PC-9 (cell line): ENCODE measurements around the gene KPNB1. TPM values are rescaled to one million over a fixed set of nuclear protein-coding genes. Genes with fewer than 3 reads are reported as not detected.

Experiments used
- BruUV-seq: library from RNA; stranded (reverse); fragments of 400-500 nt; replicated peaks from 2 replicates; lab custom pipeline; 2021; lab: Mats Ljungman, UMichigan
- CTCF ChIA-PET: fragments of 300-600 bp; sonication (Branson Sonifier 250); formaldehyde crosslinking; loops from one replicate; lab custom pipeline; 2022; ENCODE audit warnings: antibody characterized with exemption; lab: Charles Lee
- POLR2A ChIA-PET: fragments of 300-600 bp; sonication (Branson Sonifier 250); formaldehyde crosslinking; loops from one replicate; lab custom pipeline; 2022; ENCODE audit warnings: antibody characterized with exemption; ENCODE audit not compliant: unreplicated experiment; lab: Charles Lee
- DNase-seq, 2 experiments: peaks; one replicate each; pipeline versions ENCODE4 v3.0.0 to v3.0.0-alpha.2; 2015 to 2022; ENCODE audit warnings: mixed read lengths in 1 of 2
- H2AFZ ChIP-seq: fragments of 200-600 bp; sonication (generic); 2 replicates; pipeline ENCODE4 v1.8.1; 2017; ENCODE audit warnings: antibody characterized with exemption
- H3F3A ChIP-seq: fragments of 200-600 bp; sonication (generic); 2 replicates; pipeline ENCODE4 v1.8.1; 2017; ENCODE audit warnings: antibody characterized with exemption, mild to moderate bottlenecking, low read depth; ENCODE audit not compliant: insufficient read depth
- H3K27ac ChIP-seq: fragments of 200-600 bp; sonication (generic); 2 replicates; pipeline ENCODE4 v1.6.1; 2016; ENCODE audit warnings: mixed run types
- H3K27me3 ChIP-seq: fragments of 200-600 bp; sonication (generic); 2 replicates; pipeline ENCODE4 v1.6.1; 2016; ENCODE audit warnings: low read depth, mixed run types; ENCODE audit not compliant: insufficient read depth
- H3K36me3 ChIP-seq: fragments of 200-600 bp; sonication (generic); 2 replicates; pipeline ENCODE4 v1.6.1; 2016; ENCODE audit warnings: low read depth, mixed run types
- H3K4me1 ChIP-seq: fragments of 200-600 bp; sonication (generic); replicated peaks from 2 replicates; pipeline ENCODE4 v1.6.1; 2016; ENCODE audit warnings: mixed run types; ENCODE audit not compliant: insufficient read depth
- H3K4me2 ChIP-seq: fragments of 200-600 bp; sonication (generic); 2 replicates; pipeline ENCODE4 v1.6.1; 2017; ENCODE audit warnings: mixed run types
- H3K4me3 ChIP-seq: fragments of 200-600 bp; sonication (generic); 2 replicates; pipeline ENCODE4 v1.6.1; 2016; ENCODE audit warnings: mixed run types
- H3K79me2 ChIP-seq: fragments of 200-600 bp; sonication (generic); 2 replicates; pipeline ENCODE4 v1.6.1; 2017; ENCODE audit warnings: low read depth, mixed run types
- H3K9me2 ChIP-seq: fragments of 200-600 bp; sonication (generic); 2 replicates; pipeline ENCODE4 v1.8.1; 2017; ENCODE audit warnings: mild to moderate bottlenecking; ENCODE audit not compliant: insufficient read depth
- H3K9me3 ChIP-seq: fragments of 200-600 bp; sonication (generic); 2 replicates; pipeline ENCODE4 v1.8.1; 2016; ENCODE audit warnings: low read depth; ENCODE audit not compliant: insufficient read depth
- H4K20me1 ChIP-seq: fragments of 200-600 bp; sonication (generic); 2 replicates; pipeline ENCODE4 v1.8.1; 2017; ENCODE audit not compliant: insufficient read depth
- EZH2 ChIP-seq: fragments of 200-600 bp; sonication (generic); IDR thresholded peaks from 2 replicates; pipeline ENCODE4 v1.8.0; 2017; ENCODE audit warnings: antibody characterized with exemption, low read depth
- intact Hi-C: fragments of 100-400 bp; cut with micrococcal nuclease; formaldehyde crosslinking; loops from one replicate; pipeline ENCODE4 v1.10.0; 2022; ENCODE audit not compliant: unreplicated experiment
- total RNA-seq: library from RNA; stranded (reverse); gene quantifications from 2 replicates; pipeline ENCODE4 v1.2.3, GENCODE V29; 2021
- TF ChIP-seq, protein P1 (sequence below): fragments of 200-600 bp; sonication (generic); conservative IDR thresholded peaks from 2 replicates; pipeline ENCODE4 v1.6.1; 2017; ENCODE audit warnings: mixed run types, antibody characterized with exemption, mild to moderate bottlenecking, moderate library complexity

Gene KPNB1
- total RNA-seq, 1 experiment from 2014 or later, result 306 TPM

- no peaks in the 10 kb centered on the region for H3K9me2 ChIP-seq
- no peak for DNase-seq
- TF ChIP-seq EZH2, result no peak
- TF ChIP-seq, protein P1, sequence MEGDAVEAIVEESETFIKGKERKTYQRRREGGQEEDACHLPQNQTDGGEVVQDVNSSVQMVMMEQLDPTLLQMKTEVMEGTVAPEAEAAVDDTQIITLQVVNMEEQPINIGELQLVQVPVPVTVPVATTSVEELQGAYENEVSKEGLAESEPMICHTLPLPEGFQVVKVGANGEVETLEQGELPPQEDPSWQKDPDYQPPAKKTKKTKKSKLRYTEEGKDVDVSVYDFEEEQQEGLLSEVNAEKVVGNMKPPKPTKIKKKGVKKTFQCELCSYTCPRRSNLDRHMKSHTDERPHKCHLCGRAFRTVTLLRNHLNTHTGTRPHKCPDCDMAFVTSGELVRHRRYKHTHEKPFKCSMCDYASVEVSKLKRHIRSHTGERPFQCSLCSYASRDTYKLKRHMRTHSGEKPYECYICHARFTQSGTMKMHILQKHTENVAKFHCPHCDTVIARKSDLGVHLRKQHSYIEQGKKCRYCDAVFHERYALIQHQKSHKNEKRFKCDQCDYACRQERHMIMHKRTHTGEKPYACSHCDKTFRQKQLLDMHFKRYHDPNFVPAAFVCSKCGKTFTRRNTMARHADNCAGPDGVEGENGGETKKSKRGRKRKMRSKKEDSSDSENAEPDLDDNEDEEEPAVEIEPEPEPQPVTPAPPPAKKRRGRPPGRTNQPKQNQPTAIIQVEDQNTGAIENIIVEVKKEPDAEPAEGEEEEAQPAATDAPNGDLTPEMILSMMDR, result no peak
- H3K79me2 ChIP-seq, result peaks cover 75% of the 10 kb centered on the region
- H3K36me3 ChIP-seq, result peaks cover 50% of the 10 kb centered on the region
- CTCF ChIA-PET, result no interaction called here
- POLR2A ChIA-PET, result no interaction called here
- peaks cover 20% of the 10 kb centered on the region for H3K4me1 ChIP-seq
- no peak overlapping the region for H3K27ac ChIP-seq
- intact Hi-C loops, result no loop called here
- peak overlapping the region; percentile 98 for H3K4me3 ChIP-seq
- no peaks in the 10 kb centered on the region for H3K27me3 ChIP-seq
- peaks cover 50% of the 10 kb centered on the region for H4K20me1 ChIP-seq
- H3K9me3 ChIP-seq, result no peaks in the 10 kb centered on the region
- peak overlapping the region; percentile 92 for H3K4me2 ChIP-seq
- H2AFZ ChIP-seq, result no peak overlapping the region
- peaks cover 54% of the 10 kb centered on the region for H3F3A ChIP-seq
- TSS peak; percentile 47 for BruUV-seq
These were observed 2.0 kb downstream of the KPNB1 start for GRCh38 chr17:47651704-47652103.

DNA sequence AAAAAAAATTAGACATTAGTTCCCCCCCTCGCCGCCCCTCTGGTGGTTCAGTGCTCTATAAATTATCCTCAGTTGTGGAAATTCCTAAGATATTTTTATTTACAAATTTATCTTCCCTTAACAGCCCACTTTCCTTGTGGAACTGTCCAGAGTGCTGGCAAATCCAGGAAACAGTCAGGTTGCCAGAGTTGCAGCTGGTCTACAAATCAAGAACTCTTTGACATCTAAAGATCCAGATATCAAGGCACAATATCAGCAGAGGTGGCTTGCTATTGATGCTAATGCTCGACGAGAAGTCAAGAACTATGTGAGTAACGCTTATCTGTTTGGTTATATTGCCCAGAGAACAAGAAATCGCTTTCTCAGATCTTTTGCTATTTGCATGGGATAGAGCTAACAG is 2.9 kb downstream of the KPNB1 start:
- peaks cover 59% of the 10 kb centered on the region for H3F3A ChIP-seq
- no peak for DNase-seq
- H4K20me1 ChIP-seq, result peaks cover 59% of the 10 kb centered on the region
- H3K27me3 ChIP-seq, result no peaks in the 10 kb centered on the region
- no peaks in the 10 kb centered on the region for H3K9me2 ChIP-seq
- no peak overlapping the region for H2AFZ ChIP-seq
- peaks cover 82% of the 10 kb centered on the region for H3K79me2 ChIP-seq
- H3K36me3 ChIP-seq, result peaks cover 59% of the 10 kb centered on the region
- ChIA-PET CTCF (no interaction called here), POLR2A (no interaction called here)
- peak overlapping the region; percentile 0; the same call in 1 of the 2 replicates for H3K4me2 ChIP-seq
- no peak overlapping the region for H3K27ac ChIP-seq
- H3K4me1 ChIP-seq, result peaks cover 20% of the 10 kb centered on the region
- no peak overlapping the region for H3K4me3 ChIP-seq
- intact Hi-C loops, result no loop called here
- no peaks in the 10 kb centered on the region for H3K9me3 ChIP-seq
- no peak for TF ChIP-seq EZH2
- TF ChIP-seq, protein P1, result no peak
- BruUV-seq, result no TSS peak

DNA sequence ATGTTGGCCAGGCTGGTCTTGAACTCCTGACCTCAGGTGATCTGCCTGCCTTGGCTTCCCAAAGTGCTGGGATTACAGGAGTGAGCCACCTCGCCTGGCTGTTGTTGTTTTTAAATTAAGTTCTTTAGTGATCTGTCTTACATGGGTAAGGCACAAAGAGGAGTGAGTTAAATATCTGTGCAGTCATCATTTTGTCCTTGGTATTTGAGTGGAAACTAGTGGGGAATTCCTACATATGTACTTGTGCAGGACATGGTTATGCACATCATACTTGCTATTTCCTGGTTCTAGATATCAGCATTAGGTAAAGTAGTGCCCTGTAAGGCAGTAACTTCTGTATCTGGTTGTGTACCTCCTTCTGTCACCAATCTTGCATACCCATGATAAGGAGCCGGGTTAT is 3.7 kb downstream of the KPNB1 start:
- Histone ChIP-seq H2AFZ (no peak overlapping the region), H3K4me1 (peaks cover 20% of the 10 kb centered on the region), H3K9me3 (no peaks in the 10 kb centered on the region), H3K27ac (no peak overlapping the region), H3K36me3 (peaks cover 67% of the 10 kb centered on the region), H3K4me2 (no peak overlapping the region), H3K4me3 (no peak overlapping the region), H3F3A (peaks cover 60% of the 10 kb centered on the region), H3K9me2 (no peaks in the 10 kb centered on the region), H4K20me1 (peaks cover 68% of the 10 kb centered on the region), H3K79me2 (peaks cover 82% of the 10 kb centered on the region), H3K27me3 (no peaks in the 10 kb centered on the region)
- ChIA-PET CTCF (no interaction called here), POLR2A (no interaction called here)
- no TSS peak for BruUV-seq
- no peak for TF ChIP-seq EZH2
- TF ChIP-seq, protein P1, result no peak
- intact Hi-C loops, result no loop called here
- no peak for DNase-seq
